Esophagus squamous epithelium (tissue), 5 donors: Measurements from ENCODE around the gene OR10A3. TPM values are rescaled to one million over a fixed set of nuclear protein-coding genes. Genes with fewer than 3 reads are reported as not detected.

Experiments
- DNase-seq: peaks from one replicate; lab custom pipeline; 2025; lab: John Stamatoyannopoulos, UW
- H3K27ac ChIP-seq, 4 donors: fragments of 200-600 bp; sonication (generic); one replicate each; pipeline ENCODE4 v1.5.1; 2016 to 2019; ENCODE audit warnings: mild to moderate bottlenecking in 1 of 4
- H3K27me3 ChIP-seq, 4 donors: fragments of 200-600 bp; sonication (generic); 1 replicate in 3 of 4; 2 replicates in 1 of 4; pipeline versions ENCODE4 v1.5.1 to v1.6.0; 2017 to 2021; ENCODE audit warnings: antibody characterized with exemption in 1 of 4
- H3K36me3 ChIP-seq, 3 donors: fragments of 200-600 bp; sonication (generic); one replicate each; pipeline ENCODE4 v1.5.1; 2016 to 2019
- H3K4me1 ChIP-seq, 3 donors: fragments of 200-600 bp; sonication (generic); one replicate each; pipeline ENCODE4 v1.5.1; 2017 to 2019
- H3K4me3 ChIP-seq, 4 donors: fragments of 200-600 bp; sonication (generic); 1 replicate in 3 of 4; 2 replicates in 1 of 4; pipeline ENCODE4 v1.5.1; 2016 to 2019; ENCODE audit warnings: mild to moderate bottlenecking in 2 of 4, moderate library complexity in 1 of 4
- H3K9me3 ChIP-seq, 3 donors: fragments of 200-600 bp; sonication (generic); one replicate each; pipeline ENCODE4 v1.5.1; 2016 to 2019
- CTCF ChIP-seq, 6 experiments: fragments of 450-650 bp in 4 of 6; fragments of 200-600 bp in 2 of 6; sonication (generic) in 2 of 6; IDR thresholded peaks; one replicate each; pipeline ENCODE4 v1.5.1; 2016 to 2019; ENCODE audit warnings: antibody characterized with exemption in 6 of 6, mild to moderate bottlenecking in 4 of 6, moderate library complexity in 4 of 6
- POLR2A ChIP-seq, 4 donors: fragments of 450-650 bp; IDR thresholded peaks; one replicate each; pipeline ENCODE4 v1.6.1; 2017; ENCODE audit warnings: antibody characterized with exemption in 4 of 4, mild to moderate bottlenecking in 4 of 4, moderate library complexity in 3 of 4
- WGBS, 2 donors: methylation state at CpG; one replicate each; pipeline ENCODE4 v1.1.5; 2018; 5-methylcytosine and 5-hydroxymethylcytosine counted together
- intact Hi-C: fragments of 100-400 bp; cut with DNase I; formaldehyde crosslinking; loops from one replicate; pipeline ENCODE4 v1.15.0; 2022
- total RNA-seq, 4 donors: library from RNA; depleted of rRNA; stranded (reverse); fragments of >200 nt; gene quantifications; one replicate each; pipeline ENCODE4 v1.1.0, GENCODE V29; 2016
- donor health status: DM: yes; HTN: yes; CAD: no.

OR10A3 gene
- total RNA-seq, 4 donors from 2014 or later: not detected

- Histone ChIP-seq H3K27ac (no peak overlapping the region), H3K36me3 (no peaks in the 10 kb centered on the region), H3K4me1 (peaks cover 0 to 13% (median 2%) of the 10 kb centered on the region in 3 donors), H3K9me3 (no peaks in the 10 kb centered on the region), H3K4me3 (no peak overlapping the region), H3K27me3 (no peaks in the 10 kb centered on the region)
- DNase-seq: no peak
- TF ChIP-seq CTCF (IDR thresholded peaks at IDR 0.05) (no peak), POLR2A (IDR thresholded peaks at IDR 0.05) (no peak)
- WGBS, 2 donors: 53 to 55% methylated on average over 3 of the region's 3 CpGs
- intact Hi-C loops: no loop called here
Measured at GRCh38 chr11:7901319-7901854, 40.1 kb downstream of the OR10A3 start.

- Histone ChIP-seq H3K27ac (no peak overlapping the region), H3K4me3 (no peak overlapping the region), H3K9me3 (no peaks in the 10 kb centered on the region), H3K27me3 (no peaks in the 10 kb centered on the region), H3K36me3 (no peaks in the 10 kb centered on the region), H3K4me1 (peaks cover 0 to 6% (median 2%) of the 10 kb centered on the region in 3 donors)
- no peak for DNase-seq
- intact Hi-C loops: no loop called here
- WGBS, 2 donors: 76 to 83% methylated on average over 4 of the region's 4 CpGs
- TF ChIP-seq CTCF (IDR thresholded peaks at IDR 0.05) (no peak), POLR2A (IDR thresholded peaks at IDR 0.05) (no peak)
Measured at GRCh38 chr11:7900686-7901085, 40.8 kb downstream of the OR10A3 start.

- intact Hi-C loops: no loop called here
- DNase-seq: no peak
- no peak overlapping the region for H3K27ac ChIP-seq
- no peaks in the 10 kb centered on the region for H3K9me3 ChIP-seq
- no peaks in the 10 kb centered on the region for H3K4me1 ChIP-seq
- H3K4me3 ChIP-seq: no peak overlapping the region
- no peaks in the 10 kb centered on the region for H3K27me3 ChIP-seq
- TF ChIP-seq CTCF (IDR thresholded peaks at IDR 0.05): no peak
- TF ChIP-seq POLR2A (IDR thresholded peaks at IDR 0.05): no peak
- H3K36me3 ChIP-seq: no peaks in the 10 kb centered on the region
- 55 to 68% methylated on average over 4 of the region's 4 CpGs for WGBS, 2 donors
Measured at GRCh38 chr11:7899418-7899817, 42.1 kb downstream of the OR10A3 start.

GRCh38 chr11:7898666-7899283, 42.7 kb downstream of the OR10A3 start:
- TF ChIP-seq CTCF (IDR thresholded peaks at IDR 0.05) (no peak), POLR2A (IDR thresholded peaks at IDR 0.05) (no peak)
- Histone ChIP-seq H3K27ac (no peak overlapping the region), H3K4me3 (no peak overlapping the region), H3K9me3 (no peaks in the 10 kb centered on the region), H3K27me3 (no peaks in the 10 kb centered on the region), H3K4me1 (no peaks in the 10 kb centered on the region), H3K36me3 (no peaks in the 10 kb centered on the region)
- WGBS, 2 donors: 83 to 90% methylated on average over 5 of the region's 5 CpGs
- intact Hi-C loops: no loop called here
- DNase-seq: no peak

GRCh38 chr11:7896009-7896785, 45.3 kb downstream of the OR10A3 start:
- H3K27ac ChIP-seq: no peak overlapping the region
- no peak overlapping the region for H3K4me3 ChIP-seq
- H3K36me3 ChIP-seq: no peaks in the 10 kb centered on the region
- H3K27me3 ChIP-seq: no peaks in the 10 kb centered on the region
- H3K9me3 ChIP-seq: no peaks in the 10 kb centered on the region
- WGBS, 2 donors: 56 to 60% methylated on average over 1 of the region's 1 CpG
- TF ChIP-seq POLR2A (IDR thresholded peaks at IDR 0.05): no peak
- no peak for TF ChIP-seq CTCF (IDR thresholded peaks at IDR 0.05)
- no peaks in the 10 kb centered on the region for H3K4me1 ChIP-seq
- intact Hi-C loops: no loop called here
- DNase-seq: no peak
